NCI-H2227 (cell line): Measurements from ENCODE around the gene SLC37A1.
A peak's percentile ranks its signal among the peaks of the same experiment; 100 is the strongest.

Experiments used
- DNase-seq: peaks from one replicate; lab custom pipeline; 2025; ENCODE audit not compliant: unreplicated experiment; lab: John Stamatoyannopoulos, UW

Gene SLC37A1

DNA sequence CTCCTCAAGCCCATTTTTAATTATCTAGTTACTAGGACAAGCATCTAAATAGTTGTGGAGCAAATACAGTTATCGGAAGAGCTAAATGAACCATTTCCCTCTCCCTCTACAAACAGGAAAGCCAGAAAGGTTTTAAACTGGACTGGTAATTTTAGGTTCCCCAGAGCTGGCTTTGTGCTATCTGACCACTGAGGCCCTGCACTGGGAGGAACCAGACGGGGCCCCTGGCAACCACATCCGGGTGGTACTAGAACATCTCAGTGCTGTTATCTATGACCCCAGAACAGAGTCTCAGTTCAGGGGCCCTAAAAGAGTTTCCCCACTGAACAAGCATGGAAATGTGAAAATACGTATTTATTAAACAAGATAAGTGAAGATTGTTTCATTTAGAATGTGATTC, 9.9 kb upstream of the SLC37A1 start:
- DNase-seq = no peak

DNA sequence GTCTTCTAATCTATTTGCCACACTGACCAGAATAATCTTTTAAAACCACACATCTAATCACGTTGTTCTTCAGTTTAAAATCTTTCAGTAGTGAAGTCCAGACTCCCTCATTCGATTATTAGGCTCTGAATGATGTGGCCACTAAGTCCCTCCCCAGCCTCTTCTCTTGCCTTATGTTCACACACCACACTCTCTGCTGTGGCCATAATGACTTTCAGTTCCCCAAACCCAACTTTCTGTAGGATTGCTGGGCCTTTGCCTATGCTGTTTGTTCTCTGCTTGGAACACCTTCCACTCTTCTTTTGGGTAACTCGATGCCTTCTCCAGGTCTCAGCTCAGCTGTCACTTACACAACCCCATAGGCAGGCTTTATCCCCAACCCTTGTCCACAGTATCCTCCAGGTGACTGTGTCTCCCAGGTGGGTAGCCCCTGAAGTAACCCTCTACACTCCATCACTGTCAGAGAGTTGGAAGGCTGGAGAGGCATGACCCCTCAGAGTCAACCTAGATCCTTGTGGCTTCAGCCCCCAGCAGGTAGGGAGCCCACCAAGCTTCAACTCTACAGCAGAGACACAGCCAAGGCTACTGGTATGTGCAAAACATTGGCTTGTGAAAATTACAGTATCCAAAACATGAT, 8.4 kb upstream of the SLC37A1 start:
- DNase-seq = no peak

DNA sequence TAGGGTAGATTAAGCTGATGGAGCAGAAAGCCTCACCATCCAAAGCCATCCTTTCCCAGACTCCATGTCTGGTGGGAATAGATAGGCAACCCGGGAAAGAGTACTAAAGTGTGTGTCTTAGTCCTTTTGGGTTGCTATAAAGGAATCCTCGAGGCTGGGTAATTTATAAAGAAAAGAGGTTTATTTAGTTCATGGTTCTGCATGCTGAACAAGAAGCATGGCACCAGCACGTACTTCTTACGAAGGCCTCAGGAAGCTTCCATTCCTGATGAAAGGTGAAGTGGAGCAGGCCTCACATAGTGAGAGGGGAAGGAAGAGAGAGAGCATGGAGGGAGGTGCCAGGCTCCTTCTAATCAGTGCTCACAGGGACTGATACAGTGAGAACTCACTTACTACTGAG, 6.2 kb upstream of the SLC37A1 start:
- DNase-seq = no peak

DNA sequence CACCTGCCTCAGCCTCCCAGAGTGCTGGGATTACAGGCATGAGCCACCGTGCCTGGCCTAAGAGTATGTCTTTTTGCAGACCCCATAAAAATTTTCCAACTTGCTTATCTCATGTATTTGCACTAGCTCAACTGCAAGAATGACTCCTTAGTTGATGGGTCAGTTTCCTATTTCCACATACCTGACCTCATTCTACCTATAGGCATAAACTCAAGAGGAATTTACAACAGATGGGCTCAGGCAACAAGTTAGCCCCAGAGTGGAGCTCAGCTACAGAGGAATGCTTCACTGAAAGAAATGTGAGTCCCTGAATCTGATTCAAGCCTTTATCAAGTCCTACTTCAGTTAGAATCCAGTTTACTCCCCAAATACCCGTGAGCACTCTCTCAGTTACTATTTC, 5.3 kb upstream of the SLC37A1 start:
- no peak for DNase-seq

DNA sequence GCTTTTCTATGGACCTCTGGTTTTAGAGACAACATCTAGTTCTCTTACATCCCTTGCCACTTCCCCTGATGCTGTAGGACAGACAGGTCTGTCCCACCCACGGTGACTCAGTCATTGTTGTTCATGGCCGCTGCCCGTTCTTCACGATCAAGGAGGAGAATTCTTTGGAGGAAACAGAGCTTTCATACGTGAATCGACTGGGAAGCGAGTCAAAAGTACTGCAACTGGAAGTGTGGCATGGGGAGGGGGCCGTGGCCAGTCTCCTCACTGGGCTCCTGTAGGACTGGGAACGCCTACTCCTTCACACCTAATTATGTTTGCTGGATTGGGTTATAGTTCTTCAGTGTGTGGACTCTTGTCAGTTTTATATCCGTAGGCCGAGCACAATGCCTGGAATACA, 4.4 kb upstream of the SLC37A1 start:
- DNase-seq = peak; percentile 23

DNA sequence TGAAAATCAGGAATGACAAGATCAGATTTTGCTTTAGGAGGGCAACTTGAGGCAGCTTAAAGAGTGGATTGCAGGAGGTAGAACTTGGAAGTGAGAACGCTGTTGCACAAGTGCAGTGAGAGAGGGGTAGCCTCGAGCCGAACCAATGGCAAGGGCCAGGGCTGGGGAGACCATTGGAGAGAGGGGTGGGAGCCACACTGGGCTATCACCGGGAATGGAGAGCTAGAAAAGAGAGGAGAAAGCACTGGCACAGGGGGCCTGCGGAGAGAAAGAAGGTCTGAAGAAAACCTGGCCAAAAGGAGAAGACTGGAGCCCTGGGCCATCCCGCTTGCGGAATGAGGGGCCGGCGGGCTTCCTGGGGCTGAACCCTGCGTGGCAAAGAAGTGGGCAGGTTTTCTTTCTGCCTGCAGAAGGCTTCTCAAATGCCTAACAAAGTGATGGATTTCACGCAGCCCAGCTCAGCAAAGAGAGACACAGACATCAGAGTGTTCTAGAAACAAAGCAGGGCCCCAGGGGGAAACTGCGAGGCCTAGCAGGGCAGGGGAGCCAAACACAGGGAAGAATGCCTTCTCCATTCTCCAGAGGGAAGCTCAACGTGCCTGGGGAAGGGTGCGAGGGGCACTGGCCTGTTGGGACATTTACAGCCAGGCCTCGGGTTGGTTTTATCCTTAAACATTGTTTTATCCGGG, 1.2 kb upstream of the SLC37A1 start:
- no peak for DNase-seq

DNA sequence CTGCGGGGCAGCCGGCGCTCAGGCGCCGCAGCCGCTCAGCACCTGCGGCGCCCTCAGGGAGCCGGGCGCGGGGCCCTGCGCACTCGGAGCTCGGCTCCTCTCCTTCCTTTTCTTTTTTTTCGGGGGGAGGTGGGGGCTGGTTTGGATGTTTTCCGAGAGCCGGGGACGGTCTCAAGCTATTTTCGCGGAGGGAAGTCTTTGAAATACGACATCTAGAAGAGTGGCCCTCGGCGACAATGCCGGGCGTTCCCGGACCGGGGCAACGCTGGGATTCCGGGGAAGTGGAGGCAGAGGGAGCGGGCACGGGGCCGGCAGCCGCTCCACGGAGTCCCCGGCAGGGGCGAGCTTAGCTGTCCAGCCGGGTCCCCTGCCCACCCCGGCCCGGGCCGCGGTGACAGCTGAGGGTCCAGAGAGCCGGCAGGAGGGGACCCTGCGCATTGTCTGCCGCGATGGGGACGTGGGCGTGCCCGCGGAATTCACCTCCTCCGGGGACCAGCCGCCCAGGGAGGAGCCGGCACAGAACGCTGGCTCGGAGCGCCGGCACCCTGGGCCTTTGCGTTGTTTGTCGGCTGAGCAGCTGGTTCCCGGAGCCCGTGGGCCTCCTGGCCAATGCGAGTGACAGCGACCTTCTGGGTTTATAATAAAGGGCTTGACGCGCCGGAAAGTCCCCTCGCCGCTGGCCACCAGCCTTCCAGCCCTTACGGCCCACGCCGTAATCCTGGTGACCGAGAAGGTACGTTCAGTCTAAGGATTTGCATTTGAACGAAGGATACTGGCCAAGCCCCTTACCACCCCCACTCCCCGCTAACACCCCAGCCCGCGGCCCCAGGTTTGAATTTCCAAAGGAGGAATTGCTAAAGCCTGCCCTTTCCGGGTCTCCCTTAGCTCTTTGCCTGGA, 582 bp downstream of the SLC37A1 start:
- peak; percentile 33 for DNase-seq

DNA sequence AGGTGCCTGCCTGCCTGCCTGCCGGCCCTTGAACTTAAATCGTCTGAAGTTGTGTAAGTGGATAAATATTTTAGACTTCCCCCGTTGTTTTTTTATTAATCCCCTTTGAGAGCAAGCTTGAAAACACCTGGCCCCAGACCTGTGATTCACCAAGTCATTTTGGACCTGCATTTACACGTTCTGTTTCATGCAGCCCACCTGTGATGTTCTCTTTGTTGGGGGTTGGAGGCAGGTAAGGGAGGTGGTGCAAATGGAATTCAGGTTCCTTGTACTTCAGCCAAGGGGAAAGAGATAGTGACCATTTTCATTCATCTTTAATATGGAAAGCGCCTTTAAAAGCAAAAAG, 1.2 kb downstream of the SLC37A1 start:
- no peak for DNase-seq

DNA sequence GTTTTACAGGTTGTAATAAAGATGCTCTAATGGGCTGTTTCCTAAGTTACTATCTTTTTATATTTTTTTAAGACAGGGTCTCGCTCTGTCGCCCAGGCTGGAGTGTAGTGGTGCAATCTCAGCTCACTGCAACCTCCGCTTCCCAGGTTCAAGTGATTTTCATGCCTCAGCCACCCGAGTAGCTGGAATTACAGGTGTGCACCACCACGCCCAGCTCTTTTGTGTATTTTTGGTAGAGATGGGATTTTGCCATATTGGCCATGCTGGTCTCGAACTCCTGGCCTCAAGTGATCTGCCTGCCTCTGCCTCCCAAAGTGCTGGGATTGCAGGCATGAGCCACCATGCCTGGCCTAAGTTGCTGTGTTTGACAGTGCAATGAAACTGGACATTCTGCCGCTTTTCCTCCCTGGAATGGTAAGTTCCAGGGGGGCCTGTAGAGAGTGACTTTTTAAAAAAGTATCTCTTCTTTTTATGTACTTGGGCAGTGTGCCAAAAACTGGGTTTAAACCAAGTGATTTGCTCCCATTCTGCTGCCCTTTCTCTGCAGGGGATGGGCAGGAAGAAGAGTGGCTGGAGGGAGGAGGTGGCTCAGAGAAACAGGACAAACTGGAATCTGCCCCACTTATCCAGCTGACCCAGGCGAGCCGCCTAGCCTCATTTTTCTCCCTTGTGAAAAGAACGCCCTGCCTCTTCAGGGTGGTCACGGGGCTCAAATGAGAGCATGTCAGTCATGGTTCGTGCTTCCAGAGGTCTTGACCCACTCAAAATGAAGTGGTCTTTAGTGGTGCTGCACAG, 2.3 kb downstream of the SLC37A1 start:
- peak; percentile 83 for DNase-seq

DNA sequence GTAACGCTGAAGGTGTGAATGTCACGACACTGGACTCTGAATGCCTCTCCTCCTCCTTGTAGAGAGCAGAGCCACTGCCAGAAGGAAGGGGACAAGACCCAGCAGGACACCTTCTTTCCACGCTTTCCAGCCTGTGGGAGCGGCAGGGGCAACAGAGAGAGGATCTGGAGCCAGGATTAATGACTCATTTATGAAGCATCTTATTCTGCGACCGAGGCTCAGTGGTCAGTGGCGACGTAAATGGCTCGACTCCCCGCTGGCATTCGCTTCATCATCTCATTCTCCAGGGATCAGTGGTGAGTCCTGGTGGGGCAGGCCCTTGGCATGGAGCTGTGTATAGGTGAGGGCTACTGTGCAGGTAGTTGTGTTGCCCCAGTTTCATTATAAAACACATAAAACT, 4.6 kb downstream of the SLC37A1 start:
- no peak for DNase-seq

DNA sequence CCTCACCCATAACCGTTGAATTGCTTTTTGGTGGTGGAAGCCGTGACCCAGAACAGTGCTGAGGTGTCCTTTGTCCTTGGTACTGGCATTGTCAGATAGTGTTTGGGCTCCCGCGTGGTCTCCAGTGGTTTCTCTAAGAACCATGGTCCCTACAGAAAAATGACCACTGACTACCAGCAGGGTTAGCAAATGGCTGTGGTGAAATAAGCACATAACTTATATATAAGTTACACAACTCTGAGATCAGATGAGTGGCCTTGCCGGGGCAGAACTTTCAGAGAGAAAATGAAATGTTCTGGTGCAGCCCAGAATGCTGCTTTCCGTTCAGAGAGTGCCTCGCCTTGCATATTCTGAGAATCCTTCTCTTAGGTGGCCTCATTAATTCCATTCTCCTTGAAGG, 5.0 kb downstream of the SLC37A1 start:
- DNase-seq = no peak

DNA sequence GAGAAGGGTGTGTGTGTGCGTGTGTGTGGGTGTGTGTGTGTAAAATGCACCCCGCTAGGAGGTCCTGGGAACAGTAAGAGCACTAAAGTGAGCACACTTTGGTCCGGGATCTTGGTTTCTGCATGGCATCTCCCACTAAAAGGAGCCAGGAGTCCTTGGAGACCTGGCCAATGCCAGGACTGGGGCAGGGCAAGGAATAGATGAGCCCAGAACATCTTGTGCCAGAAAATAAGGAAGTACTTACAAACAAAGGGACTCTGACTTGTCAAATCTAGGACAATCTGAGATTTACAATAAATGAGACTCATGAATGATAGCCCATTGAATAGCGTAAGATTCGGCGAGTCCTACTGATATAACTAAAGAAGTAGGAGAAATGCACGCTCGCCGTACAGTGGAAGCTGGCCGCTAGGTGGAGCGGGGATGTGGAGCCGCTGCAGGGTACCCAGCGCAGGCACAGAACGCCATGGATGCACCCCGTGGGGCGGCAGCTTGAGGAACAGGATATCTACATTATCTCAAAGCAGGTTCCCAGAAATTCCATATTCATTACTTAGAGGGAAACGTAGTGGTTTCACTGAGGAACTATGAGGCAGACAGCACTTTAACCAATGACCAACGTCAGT, 7.1 kb downstream of the SLC37A1 start:
- no peak for DNase-seq

DNA sequence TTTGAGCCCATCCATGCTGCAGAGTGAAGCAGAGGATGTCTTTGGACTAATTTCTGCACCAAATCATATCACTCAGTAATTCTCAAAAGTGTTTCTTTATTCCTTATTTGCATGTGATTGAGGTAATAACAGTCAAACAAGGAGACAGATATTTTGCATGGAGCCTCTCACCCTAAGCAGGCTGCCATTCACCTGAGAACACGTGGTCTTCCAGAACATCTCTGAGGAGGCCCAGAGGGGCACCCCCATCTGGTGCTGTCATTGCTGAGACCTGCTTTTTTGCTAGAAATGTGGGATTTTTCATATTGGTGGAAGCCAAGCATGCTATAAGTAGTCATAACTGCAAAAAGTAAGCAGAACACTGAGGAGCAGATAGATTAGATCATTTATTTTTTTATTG, 7.7 kb downstream of the SLC37A1 start:
- DNase-seq = no peak

DNA sequence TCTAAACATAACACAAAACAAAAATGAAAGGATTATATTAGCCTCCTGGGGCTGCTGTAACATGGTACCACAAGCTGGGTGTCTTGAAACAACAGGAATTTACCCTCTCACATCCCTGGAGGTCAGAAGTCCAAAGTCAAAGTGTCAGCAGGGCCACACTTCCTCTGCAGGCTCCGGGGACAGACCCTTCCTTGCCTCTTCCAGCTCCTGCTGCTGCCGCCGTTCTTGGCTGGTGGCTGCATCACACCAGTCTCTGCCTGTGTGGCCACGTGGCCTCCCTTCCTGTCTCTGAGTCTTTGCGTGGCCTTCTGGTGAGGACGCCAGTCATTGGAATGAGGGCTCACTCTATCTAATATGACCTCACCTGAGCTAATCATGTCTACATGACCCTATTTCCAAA, 8.2 kb downstream of the SLC37A1 start:
- DNase-seq = no peak

DNA sequence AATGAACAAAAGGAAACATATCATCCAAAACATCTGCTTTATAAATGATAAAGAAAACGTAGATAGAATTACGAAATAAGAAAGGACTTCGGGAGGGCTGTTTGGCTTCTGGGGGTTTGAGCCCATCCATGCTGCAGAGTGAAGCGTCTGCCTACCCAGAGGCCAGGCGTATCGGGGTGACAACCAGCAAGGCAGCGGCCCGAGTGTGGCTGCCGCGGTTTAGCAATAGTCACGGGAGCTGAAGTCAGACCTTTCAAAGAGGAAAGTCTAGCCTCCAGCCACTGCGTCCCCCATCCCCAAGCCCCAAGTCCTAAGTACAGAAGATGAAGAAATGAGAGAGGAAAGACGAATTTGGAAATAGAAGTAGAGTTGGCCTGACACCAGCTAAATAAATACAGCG, 8.6 kb downstream of the SLC37A1 start:
- no peak for DNase-seq

DNA sequence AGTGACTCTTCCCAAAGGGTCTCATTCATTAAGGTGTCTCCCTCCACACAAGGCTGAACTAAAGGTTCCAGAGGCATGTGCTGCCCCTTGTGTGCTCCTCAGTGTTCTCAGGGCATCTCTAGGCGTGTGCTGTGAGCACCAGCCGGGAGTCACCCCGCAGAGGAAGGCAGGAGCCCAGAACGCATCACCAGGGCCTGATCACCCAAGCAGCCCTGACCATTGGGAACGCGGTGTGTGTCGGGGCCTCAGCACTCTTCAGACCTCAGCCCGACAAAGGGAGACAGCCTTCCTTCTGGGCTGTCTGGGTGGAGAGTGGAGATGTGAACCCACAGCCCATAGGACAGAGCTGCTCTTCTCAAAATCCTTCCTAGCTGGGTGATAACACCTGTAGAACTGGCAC, 9.1 kb downstream of the SLC37A1 start:
- no peak for DNase-seq

DNA sequence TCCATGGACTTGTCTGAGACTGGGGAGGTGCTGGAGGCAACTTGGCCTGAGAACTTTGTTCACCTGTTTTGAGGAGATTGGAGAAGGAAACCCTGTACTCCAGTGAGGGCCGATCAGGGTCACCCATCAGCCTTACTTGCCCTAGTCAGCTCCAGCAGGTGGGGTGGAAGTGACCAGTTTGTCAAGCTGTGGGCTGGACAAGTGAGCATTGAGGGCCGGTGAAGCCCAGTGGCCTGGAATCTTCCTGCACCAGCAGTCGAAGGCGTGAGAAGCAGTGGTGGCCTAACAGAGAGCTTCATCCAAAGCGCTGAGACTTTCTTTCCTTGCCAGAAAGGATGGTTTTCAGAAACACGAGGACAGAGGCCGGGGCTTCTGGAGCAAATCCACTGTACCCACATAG, 9.6 kb downstream of the SLC37A1 start:
- no peak for DNase-seq

DNA sequence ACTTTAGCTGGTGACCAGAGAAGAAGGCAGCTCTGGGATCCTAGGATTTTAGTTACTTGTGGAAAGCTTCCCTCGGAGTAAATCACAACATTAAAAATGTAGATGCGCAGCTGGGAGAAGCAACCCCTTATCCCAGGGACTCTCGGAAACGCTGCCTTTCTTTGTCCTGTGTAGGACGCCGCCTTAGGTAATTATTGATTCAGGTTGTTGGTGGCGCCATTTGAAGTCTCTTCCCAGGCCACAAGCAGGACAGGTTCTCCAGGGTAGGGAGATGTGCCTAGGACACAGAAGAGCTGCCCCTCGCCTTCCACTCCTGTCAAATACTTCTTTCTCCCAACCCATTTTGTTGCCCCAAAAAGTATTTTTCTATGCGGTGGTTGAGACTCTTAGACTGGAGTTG, 10.3 kb downstream of the SLC37A1 start:
- DNase-seq = no peak

DNA sequence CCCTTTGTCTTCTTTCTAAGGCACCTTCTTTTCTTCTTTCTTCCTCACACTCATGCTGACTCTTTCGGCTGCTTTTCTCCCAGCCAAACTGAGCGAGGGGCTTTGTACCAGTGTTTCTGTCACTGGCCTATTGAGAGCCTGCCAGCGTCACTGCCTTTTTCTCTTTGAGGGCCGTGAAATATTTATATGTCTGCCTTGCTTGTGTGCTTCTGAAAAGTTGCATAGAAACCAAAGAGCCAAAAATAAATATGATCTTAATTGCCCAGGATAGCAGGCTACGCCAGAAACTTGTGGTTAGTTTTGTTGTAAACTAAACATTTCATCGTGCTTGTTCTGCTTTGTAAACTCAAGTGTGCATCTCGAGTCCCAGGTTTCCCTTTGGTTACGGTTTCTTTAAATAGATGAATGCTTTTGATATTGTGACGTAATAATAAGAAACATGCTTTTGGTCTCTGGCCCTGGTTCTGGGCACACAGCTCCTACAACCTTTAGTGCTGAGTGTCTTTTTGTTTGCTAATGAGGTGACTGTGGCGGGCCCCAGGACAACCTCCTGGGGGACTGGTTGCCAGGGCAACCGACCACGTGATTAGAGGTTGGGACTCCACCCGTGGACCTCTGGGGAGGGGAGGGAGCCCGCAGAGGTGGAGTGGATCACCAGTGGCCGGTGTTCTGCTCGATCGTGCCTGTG, 10.8 kb downstream of the SLC37A1 start:
- DNase-seq = peak; percentile 74

DNA sequence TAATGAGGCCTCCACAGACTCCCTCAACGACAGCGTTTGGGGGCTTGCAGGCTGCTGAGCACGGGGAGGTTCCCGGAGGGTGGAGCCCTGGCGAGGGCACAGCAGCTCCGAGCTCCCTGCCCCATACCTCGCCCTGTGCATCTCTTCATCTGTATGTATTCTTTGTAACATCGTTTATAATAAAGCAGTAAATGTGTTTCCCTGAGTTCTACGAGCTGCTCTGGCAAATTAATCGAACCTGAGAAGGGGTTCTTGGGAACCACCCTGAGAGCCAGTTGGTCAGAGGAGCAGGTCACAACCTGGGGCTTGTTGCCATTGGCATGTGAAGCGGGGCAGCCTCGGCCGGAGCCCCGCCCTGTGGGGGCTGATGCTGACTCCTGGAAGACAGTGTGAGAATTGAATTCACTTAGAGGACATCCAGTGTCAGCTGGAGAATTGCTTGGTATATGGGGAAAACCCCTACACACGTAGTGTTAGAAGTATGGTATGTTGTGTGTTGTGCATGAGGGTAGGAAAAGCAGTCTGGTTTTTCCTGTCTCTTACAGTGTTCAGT, 11.5 kb downstream of the SLC37A1 start:
- DNase-seq = peak; percentile 48
